GM18507 (cell line): ENCODE results near the gene TMCC1.
"Not testable (repeated sequence)": the region's sequence is repeated elsewhere in the genome, so short reads cannot be mapped to it uniquely, and the experiment has no call there.

Experiments
- DNase-seq: peaks from one replicate; pipeline ENCODE4 v3.0.0; 2011; ENCODE audit warnings: low read depth; ENCODE audit not compliant: insufficient read length; ENCODE audit errors: extremely low spot score
- FAIRE-seq: peaks from 2 replicates; lab custom pipeline; 2011; peaks lifted over from hg19 to GRCh38; lab: Jason Lieb, UNC

Gene TMCC1

DNA sequence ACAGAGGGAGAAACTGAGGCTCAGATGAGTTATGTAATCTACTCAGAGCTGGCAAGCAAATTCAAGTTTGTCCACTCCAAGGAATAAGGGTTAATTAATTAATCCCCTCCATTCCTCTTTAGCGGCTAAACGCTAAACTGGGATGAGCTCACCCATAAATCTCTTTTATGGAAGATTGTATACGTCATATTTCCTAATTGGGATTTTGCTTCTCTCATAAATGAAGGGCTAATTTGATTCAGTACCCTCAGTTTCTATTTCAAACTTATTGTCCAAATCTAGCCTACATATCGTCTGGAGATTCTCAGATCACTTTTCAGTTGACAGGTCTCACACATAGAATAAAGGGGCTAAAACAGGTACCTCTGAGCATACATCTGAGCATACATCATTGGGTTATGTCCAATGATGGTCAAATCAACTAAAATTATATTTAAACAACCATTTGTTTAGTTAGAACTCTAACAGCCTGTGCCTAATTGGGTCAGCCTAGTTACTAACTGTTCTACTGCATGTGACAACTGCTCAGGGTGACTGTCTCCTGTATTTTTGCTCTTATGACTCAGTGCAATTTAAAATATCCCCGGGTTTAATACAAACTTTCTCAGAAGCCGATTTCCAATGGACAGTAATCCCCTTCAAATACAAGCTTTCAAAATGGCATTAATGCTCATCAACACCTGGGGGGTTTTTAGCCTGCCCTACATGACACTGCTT, 229.4 kb downstream of the TMCC1 start:
- DNase-seq (no peak), FAIRE-seq (no peak)

DNA sequence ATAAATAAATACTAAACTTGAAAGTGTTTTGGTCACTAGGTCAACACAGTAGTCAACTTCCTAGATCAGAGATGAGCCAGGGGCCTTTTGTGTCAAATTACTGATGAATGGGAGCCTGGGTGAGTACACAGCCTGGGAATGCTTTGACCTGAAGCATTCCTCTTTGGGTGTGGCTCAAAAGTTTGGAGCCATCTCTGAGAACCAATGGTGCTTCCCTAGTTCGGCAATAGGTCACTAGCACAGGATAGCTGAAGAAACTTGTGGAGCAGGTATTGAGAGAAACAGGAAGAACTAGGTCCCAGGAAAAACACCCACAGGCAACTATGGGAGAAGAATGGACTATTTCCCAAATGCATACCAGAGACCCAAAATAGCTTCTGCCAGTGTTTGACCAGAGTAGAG, 230.5 kb downstream of the TMCC1 start:
- no peak for FAIRE-seq
- no peak for DNase-seq

- DNase-seq: no peak
- no peak for FAIRE-seq
Measured at GRCh38 chr3:129662191-129662608, 231.3 kb downstream of the TMCC1 start.

DNA sequence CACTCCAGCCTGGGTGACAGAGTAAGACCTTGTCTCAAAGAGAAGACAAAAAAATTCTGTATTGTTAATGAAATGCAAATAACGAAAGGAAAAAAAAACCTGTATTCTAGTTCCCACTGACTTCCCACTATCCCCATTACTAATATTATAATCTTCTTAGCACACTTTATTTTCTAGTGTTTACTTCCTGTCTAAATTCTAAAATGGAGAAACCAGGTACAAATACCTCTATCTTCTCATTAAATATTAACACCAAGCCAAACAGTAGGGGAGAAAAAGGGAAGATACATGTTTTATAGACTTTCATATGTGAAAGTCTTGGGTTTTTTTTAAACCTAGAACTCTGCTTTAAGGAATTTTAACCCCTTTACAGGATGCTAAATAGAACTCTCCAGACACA, 231.7 kb downstream of the TMCC1 start:
- FAIRE-seq: no peak
- no peak for DNase-seq

DNA sequence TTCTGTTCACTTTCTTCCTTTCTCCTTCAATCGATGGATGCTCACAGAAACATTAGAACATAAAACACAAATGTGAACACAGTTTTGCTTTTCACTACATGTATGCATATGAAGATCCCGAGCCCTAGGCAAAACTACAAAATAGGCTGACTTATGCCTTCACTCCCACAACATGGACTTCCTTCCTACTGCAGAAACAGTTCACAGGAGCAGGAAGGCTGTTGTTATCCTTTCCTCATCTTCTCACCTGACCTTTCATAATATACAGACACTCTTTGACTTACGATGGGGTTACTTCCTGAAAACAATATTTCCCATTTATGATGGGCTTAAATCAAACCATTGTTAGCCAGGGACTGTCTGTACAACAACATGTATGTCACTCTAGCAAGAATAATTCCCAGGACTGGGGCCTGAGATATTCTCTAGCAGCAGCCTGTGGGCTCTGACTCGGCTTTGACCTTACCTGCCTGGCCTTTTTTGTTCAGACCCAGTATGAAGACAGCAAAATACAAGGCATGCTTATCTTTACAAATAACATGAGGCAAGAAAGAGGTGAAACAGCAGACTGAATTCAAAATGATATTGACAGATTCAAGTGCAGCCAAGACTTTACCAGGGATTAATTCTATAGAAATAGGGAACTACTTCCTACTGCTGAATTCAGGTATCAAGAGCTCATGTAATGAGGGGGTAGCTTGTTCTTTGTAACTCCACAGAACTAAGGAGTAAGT, 235.2 kb downstream of the TMCC1 start:
- FAIRE-seq (no peak), DNase-seq (no peak)

DNA sequence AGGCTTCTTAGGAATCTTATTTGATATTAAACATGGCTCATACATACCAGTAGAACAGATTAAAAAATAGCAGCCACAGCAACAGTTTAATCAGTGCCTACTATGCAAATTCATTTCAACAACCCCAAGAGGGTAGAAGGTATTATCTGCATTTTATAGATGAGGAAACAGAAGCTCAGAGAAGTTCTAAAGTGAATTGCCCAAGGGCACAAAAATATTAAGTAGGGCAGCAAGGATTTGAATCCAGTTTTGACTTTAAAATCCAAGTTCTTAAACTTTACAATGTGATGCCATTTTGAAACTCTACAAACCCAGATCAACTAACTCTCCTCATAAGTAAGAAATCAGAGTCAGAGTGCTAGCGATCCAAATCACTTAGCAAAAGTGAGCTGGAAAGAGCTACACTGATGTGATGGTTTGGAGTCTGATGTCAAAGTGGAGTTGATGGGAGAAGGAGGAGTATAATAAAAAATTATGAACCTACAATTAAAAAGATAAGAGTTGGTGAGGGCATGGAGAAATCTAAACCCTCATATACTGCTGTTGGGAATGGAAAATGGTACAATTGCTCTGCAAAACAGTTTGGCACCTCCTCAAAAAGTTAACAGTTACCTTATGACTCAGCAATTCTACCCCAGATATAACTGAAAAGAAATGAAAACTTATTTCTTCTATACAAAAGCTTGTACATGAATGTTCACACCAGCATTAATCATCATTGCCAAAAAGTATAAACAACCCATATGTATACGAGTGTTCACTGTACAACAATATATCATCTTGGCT, 236.1 kb downstream of the TMCC1 start:
- DNase-seq: no peak
- FAIRE-seq: no peak

- FAIRE-seq (no peak), DNase-seq (no peak)
Measured at GRCh38 chr3:129656659-129657247, 236.8 kb downstream of the TMCC1 start.

DNA sequence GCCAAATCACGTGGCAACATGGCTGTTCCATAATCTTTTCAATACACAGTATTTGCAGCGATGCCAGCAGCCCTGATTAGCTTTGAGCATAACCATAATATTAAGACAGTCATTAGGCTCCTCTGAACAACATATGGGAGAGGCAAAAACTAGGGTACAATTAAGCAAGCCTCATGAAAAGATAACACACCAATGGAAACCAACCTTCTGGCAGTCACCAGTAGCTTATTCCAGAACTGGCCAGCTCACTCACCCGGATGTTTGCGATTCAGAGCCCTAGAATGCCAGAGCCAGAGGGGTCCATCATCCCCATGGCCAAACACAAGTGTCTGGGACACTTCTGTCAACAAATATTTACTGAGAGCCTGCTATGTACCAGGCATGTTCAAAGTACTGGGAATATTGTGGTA, 238.2 kb downstream of the TMCC1 start:
- FAIRE-seq (no peak), DNase-seq (no peak)

GRCh38 chr3:129654131-129654530, 239.4 kb downstream of the TMCC1 start:
- no peak for DNase-seq
- FAIRE-seq: no peak

GRCh38 chr3:129653019-129653418, 240.5 kb downstream of the TMCC1 start:
- FAIRE-seq (no peak), DNase-seq (no peak)

DNA sequence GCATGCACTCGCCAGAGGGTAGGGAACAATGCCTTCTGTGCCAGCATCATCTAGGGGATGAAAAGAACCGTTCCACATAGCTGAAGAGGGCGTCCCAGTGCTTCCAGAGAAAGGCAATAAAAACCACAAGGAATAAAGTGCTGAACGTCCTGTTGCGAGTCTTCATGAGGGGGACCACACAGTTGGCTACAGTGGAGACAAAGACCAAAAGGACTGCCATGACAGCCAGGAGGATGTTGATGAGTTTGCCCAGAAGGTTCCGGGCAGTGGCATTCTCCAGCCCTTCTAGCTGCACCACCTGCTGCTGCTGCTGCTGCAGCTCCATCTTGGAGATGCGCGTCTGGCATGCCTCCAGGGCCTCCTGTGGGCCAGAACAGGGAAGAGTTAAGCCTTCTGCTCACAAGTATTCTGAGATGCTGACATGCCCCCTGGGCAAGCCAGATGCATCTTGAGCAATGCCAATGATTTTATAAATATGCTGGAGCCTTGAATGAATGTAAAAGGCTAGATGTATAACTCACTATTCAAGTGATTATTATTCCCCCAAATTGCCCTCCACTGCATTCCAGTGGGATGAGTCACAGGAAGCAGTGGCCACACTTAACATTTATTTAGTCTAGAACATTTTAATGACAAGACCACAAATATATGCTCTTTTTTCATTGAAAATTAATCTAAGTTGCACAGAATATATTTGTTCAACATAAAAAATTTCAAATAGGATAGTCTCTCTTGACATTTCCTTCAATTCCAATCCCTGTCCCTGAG, 241.9 kb downstream of the TMCC1 start:
- FAIRE-seq (no peak), DNase-seq (no peak)

GRCh38 chr3:129650256-129650872, 243.1 kb downstream of the TMCC1 start:
- DNase-seq: peak; percentile 23

DNA sequence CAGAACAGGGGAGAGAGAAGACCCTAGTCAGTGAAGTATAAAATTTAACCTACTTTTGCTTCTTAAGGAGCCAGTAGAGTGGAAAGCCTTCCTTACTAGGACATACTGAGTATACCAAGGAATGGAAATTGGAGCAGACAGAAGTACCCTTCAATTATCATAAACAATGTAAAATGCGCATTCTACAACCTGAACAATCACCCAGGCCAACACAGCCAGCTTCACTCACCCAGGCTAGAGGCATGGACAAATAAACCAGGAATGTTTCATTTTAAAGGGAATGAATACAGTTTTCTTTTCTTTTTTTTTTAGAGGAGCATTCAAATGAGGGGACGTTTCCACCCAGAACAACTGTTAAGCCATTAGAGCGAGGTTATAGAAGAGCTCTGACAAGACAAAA, 245.1 kb downstream of the TMCC1 start:
- no peak for FAIRE-seq
- DNase-seq: no peak

More at GRCh38 chr3:129650256-129650872, 243.1 kb downstream of the TMCC1 start:
- peak; percentile 85 for FAIRE-seq

DNA sequence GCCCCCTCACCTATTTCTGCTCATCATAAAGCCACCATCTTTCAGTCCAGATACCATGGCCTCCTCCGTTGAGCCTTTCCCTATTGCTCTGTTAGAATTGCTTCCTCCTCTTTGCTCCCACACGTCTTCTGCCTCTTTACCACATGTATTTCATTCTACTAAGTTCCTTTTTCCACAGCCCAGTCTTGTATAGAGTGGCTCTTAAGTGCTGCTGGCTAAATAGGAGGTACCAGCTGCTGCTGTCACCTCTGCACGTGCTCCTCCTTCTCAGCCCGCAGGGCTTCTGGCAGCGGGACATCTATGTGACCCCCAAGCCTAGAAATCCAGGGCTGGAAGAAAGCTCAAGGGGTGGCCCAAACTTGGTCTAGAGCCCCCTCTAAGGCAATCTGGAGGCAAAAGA, 248.2 kb downstream of the TMCC1 start:
- FAIRE-seq: no peak
- no peak for DNase-seq

- FAIRE-seq (no peak), DNase-seq (no peak)
Measured at GRCh38 chr3:129644836-129645235, 248.7 kb downstream of the TMCC1 start.

DNA sequence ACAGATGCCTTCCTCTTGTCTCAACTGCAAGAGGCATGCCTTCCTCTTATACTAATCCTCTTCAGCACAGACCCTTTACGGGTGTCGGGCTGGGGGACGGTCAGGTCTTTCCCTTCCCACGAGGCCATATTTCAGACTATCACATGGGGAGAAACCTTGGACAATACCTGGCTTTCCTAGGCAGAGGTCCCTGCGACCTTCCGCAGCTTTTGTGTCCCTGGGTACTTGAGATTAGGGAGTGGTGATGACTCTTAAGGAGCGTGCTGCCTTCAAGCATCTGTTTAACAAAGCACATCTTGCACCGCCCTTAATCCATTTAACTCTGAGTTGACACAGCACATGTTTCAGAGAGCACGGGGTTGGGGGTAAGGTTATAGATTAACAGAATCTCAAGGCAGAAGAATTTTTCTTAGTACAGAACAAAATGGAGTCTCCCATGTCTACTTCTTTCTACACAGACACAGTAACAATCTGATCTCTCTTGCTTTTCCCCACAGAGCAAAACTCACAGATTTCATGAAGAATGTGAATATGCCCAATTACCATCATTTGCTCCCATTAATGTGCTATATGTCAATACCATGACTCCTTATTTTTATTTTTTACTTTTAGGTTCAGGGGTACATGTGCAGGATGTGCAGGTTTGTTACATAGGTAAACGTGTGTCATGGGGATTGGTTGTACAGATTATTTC, 251.8 kb downstream of the TMCC1 start:
- not testable (repeated sequence) for DNase-seq, FAIRE-seq

GRCh38 chr3:129640985-129641384, 252.5 kb downstream of the TMCC1 start:
- DNase-seq, FAIRE-seq: not testable (repeated sequence)

DNA sequence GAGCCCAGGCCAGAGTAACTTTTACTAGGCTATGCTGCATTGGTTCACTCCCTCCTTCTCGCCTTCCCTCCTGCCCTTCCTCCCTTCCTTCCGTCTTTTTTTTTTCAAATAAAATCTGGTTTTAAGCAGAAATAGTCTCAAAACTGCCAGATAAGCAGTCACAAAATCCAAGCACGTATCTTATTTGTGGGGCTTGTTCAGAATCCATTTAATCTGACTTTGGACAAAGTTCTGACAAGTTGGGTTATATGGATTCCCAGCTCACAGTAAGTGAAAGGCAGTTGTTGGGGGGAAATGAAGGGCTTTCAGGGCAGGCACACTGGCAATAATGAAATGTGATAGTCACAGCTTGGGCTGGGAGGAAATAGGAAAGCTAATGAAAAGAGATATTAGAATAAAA, 255.0 kb downstream of the TMCC1 start:
- no peak for FAIRE-seq

More for the DNA sequence above, 255.0 kb downstream of the TMCC1 start:
- DNase-seq: no peak
